ENCODE measurements around the gene CHRNA9. TPM values are rescaled to one million over a fixed set of nuclear protein-coding genes. Genes with fewer than 3 reads are reported as not detected.

Gene CHRNA9
- total and polyA plus RNA-seq, 2 experiments from 2014 or later, result 0.58 to 5.7 TPM

GRCh38 chr4:40361338-40361737 lies 26.2 kb downstream of the CHRNA9 start:
- Mint-ChIP-seq H3K4me3 (no peak overlapping the region), H3K27me3 (ENCODE audit: insufficient read depth, low read depth, poor library complexity) (peaks cover 5% of the 10 kb centered on the region), H3K27ac (no peak overlapping the region), H3K4me1 (peaks cover 7% of the 10 kb centered on the region; the same call in 1 of the 3 replicates), H3K36me3 (ENCODE audit: low read depth) (no peaks in the 10 kb centered on the region; the same call in 2 of the 3 replicates), H3K9me3 (no peaks in the 10 kb centered on the region; the same call in 2 of the 3 replicates)
- Histone ChIP-seq H3K4me1 (ENCODE audit: insufficient read depth) (peaks cover 5% of the 10 kb centered on the region; the same call in 1 of the 2 replicates), H3K27me3 (ENCODE audit: insufficient read depth) (no peaks in the 10 kb centered on the region), H4K20me1 (replicated peaks; ENCODE audit: insufficient read depth) (no peaks in the 10 kb centered on the region), H3K9me2 (ENCODE audit: insufficient read depth) (peaks cover 2% of the 10 kb centered on the region; the same call in 1 of the 2 replicates), H3K27ac (ENCODE audit: low read depth) (no peak overlapping the region), H3K79me2 (replicated peaks; ENCODE audit: insufficient read depth) (no peaks in the 10 kb centered on the region), H2AFZ (no peak overlapping the region), H3F3A (replicated peaks; ENCODE audit: low read depth) (no peaks in the 10 kb centered on the region), H3K4me3 (no peak overlapping the region), H3K4me2 (no peak overlapping the region), H3K36me3 (ENCODE audit: insufficient read depth) (no peaks in the 10 kb centered on the region)
- ATAC-seq (no peak), DNase-seq (ENCODE audit: low spot score) (no peak)
- TF ChIP-seq JUNB (IDR thresholded peaks at IDR 0.05; ENCODE audit: unreplicated experiment) (no peak), EZH2phosphoT487 (IDR thresholded peaks at IDR 0.05; ENCODE audit: unreplicated experiment) (no peak), CREB1 (CRISPR knock-in tag; IDR thresholded peaks at IDR 0.05; ENCODE audit: low read depth) (no peak), CTCF (conservative IDR thresholded peaks at IDR 0.05; ENCODE audit: low read depth in 2 of 2) (no peak), POLR2AphosphoS5 (IDR thresholded peaks at IDR 0.05; ENCODE audit: low read depth) (no peak), REST (IDR thresholded peaks at IDR 0.05; ENCODE audit: unreplicated experiment) (no peak)

GRCh38 chr4:40363382-40363920 lies 28.3 kb downstream of the CHRNA9 start:
- H4K20me1 ChIP-seq (replicated peaks; ENCODE audit: insufficient read depth), result no peaks in the 10 kb centered on the region
- H3K9me2 ChIP-seq (ENCODE audit: insufficient read depth), result peaks cover 2% of the 10 kb centered on the region; the same call in 1 of the 2 replicates
- H3F3A ChIP-seq (replicated peaks; ENCODE audit: low read depth), result no peaks in the 10 kb centered on the region
- no peak overlapping the region for H3K4me2 ChIP-seq
- Mint-ChIP-seq H3K27ac (no peak overlapping the region; the same call in 1 of the 2 replicates), H3K9me3 (no peaks in the 10 kb centered on the region; the same call in 2 of the 3 replicates), H3K4me3 (no peak overlapping the region), H3K27me3 (ENCODE audit: insufficient read depth, low read depth, poor library complexity) (peaks cover 3% of the 10 kb centered on the region), H3K4me1 (peaks cover 7% of the 10 kb centered on the region; the same call in 1 of the 3 replicates), H3K36me3 (ENCODE audit: low read depth) (no peaks in the 10 kb centered on the region; the same call in 2 of the 3 replicates)
- H3K27me3 ChIP-seq (ENCODE audit: insufficient read depth), result no peaks in the 10 kb centered on the region
- peak overlapping the region; percentile 86 for H2AFZ ChIP-seq
- H3K36me3 ChIP-seq (ENCODE audit: insufficient read depth), result no peaks in the 10 kb centered on the region
- H3K4me1 ChIP-seq (ENCODE audit: insufficient read depth), result peaks cover 5% of the 10 kb centered on the region; the same call in 1 of the 2 replicates
- DNase-seq (ENCODE audit: low spot score) (no peak), ATAC-seq (no peak)
- H3K79me2 ChIP-seq (replicated peaks; ENCODE audit: insufficient read depth), result no peaks in the 10 kb centered on the region
- H3K27ac ChIP-seq (ENCODE audit: low read depth), result no peak overlapping the region
- no peak overlapping the region for H3K4me3 ChIP-seq
- no peak for TF ChIP-seq JUNB (IDR thresholded peaks at IDR 0.05; ENCODE audit: unreplicated experiment)
- TF ChIP-seq STAT1 (IDR thresholded peaks at IDR 0.05; ENCODE audit: unreplicated experiment), result no peak
- no peak for TF ChIP-seq NANOG (IDR thresholded peaks at IDR 0.05; ENCODE audit: borderline replicate concordance)
- TF ChIP-seq ZNF462 (CRISPR knock-in tag; IDR thresholded peaks at IDR 0.05), result no peak
